ENCODE results near the gene FOLR3. TPM values are rescaled to one million over a fixed set of nuclear protein-coding genes. Genes with fewer than 3 reads are reported as not detected.
"Not testable (repeated sequence)": the region's sequence is repeated elsewhere in the genome, so short reads cannot be mapped to it uniquely, and the experiment has no call there.

FOLR3 gene
- total RNA-seq: 0.34 TPM in 1 of 2 replicates, not detected in the other

DNA sequence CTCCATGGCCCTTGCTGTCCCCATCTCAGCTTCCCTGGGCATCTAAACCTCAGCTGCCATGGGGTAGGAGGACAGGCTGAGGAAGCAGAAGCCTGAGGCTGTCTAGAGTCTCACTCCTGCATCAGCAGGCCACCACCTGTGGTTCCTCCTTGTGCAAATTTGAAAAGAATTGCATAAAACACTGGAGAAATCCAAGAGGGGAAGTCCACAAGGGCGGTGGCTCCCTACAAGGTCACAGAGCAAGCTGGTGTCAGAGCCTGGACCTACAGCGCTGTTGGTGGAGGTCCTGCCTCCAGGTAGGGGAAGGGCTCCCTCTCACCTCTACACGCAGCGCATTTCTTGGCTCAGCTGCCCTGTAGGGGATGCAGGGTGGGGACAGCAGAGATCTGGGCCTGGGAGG lies at the start of gene FOLR3:
TSS of gene FOLR3 (plus strand) at position 253 of the 400 bp plus-strand sequence. CDS start 228 bp downstream, outside the sequence.
- not testable (repeated sequence) for DNase-seq (ENCODE audit: low read depth); H3K27me3 ChIP-seq (ENCODE audit: control insufficient read depth, insufficient read depth, low read length); H3K4me3 ChIP-seq (ENCODE audit: low read depth, low read length); H3K36me3 ChIP-seq (ENCODE audit: control insufficient read depth, insufficient read depth, low read length)

DNA sequence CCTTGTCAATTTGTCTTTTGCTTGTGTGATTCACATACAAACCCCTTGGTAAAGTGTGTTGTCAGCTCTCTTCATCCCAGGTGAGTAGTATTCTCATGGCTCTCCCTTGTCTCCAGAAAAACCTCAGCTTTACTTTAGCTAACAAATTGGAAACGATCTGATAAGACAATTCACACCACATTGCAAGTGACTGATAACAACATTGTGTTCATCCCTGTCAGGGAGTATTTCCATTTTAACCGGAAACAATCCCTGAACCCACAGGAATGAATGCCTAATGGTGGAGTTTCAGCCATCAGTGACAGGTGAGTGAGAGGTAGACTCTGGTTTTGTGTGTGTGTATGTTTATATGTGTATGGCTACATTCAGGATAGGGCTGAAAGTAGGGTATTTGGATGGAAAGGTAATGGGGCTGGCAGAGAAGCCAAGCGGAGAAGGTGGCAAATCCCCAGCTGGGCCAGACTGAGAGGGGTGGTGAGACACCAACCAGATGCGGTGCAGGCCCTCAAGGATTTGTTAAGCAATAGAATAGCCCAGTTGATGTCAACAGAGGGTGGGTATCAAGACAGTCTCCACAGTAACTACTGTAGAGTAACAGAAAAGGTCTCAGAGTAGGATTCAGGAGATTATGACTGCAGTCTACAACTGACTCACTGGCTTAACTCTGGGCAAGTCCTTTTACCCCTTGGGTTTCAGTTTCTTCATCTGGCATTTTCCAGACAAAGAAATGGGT lies 47.3 kb upstream of the FOLR3 start:
- no peak for DNase-seq (ENCODE audit: low read depth)
- no peaks in the 10 kb centered on the region for H3K36me3 ChIP-seq (ENCODE audit: control insufficient read depth, insufficient read depth, low read length)
- TF ChIP-seq, protein P1, sequence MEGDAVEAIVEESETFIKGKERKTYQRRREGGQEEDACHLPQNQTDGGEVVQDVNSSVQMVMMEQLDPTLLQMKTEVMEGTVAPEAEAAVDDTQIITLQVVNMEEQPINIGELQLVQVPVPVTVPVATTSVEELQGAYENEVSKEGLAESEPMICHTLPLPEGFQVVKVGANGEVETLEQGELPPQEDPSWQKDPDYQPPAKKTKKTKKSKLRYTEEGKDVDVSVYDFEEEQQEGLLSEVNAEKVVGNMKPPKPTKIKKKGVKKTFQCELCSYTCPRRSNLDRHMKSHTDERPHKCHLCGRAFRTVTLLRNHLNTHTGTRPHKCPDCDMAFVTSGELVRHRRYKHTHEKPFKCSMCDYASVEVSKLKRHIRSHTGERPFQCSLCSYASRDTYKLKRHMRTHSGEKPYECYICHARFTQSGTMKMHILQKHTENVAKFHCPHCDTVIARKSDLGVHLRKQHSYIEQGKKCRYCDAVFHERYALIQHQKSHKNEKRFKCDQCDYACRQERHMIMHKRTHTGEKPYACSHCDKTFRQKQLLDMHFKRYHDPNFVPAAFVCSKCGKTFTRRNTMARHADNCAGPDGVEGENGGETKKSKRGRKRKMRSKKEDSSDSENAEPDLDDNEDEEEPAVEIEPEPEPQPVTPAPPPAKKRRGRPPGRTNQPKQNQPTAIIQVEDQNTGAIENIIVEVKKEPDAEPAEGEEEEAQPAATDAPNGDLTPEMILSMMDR (IDR thresholded peaks at IDR 0.05; ENCODE audit: insufficient read depth, low read length, poor library complexity, severe bottlenecking): no peak
- no peaks in the 10 kb centered on the region for H3K27me3 ChIP-seq (ENCODE audit: control insufficient read depth, insufficient read depth, low read length)
- no peak overlapping the region for H3K4me3 ChIP-seq (ENCODE audit: low read depth, low read length)

DNA sequence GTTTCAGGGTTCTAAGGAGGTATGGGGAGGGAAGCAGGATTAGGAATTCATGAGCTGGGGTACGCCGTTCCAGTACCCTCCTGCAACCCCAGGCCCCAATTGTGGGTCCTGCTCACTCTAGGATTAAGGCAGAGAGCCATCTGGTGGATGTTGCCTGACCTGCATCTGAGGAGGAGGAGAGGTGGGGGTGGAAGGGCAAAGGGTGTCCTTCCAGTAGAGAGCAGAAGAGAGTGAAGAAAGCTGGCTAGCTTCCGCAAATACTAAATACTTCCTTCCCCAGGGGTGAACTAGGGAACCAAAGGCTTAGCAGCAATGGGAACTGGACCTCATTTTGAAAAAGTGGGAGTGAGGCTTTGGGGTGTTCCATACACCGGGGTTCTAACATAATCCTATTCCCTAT lies 44.2 kb upstream of the FOLR3 start:
- DNase-seq (ENCODE audit: low read depth): no peak
- no peak overlapping the region for H3K4me3 ChIP-seq (ENCODE audit: low read depth, low read length)
- TF ChIP-seq, protein P1 (IDR thresholded peaks at IDR 0.05; ENCODE audit: insufficient read depth, low read length, poor library complexity, severe bottlenecking): peak; percentile 86
- H3K27me3 ChIP-seq (ENCODE audit: control insufficient read depth, insufficient read depth, low read length): no peaks in the 10 kb centered on the region
- H3K36me3 ChIP-seq (ENCODE audit: control insufficient read depth, insufficient read depth, low read length): peaks cover 4% of the 10 kb centered on the region

DNA sequence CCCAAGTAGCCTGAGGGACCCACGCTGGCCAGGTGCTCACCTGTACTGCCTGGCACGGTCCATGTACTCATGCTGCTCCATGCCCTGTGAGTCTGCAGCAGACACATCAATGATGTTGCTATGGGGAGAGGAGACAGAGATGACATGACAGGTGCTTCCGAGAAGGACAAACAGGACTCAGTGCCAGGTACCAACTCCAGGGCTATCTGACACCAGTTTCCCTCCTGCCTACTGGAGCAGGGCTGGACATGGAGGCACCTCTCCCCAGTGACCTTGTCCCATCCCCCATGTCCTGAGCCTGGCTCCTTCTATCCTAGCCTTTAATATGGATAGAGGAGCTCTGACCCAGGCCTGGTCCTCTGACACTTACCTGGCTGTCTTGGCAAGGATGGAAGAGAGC lies 36.8 kb upstream of the FOLR3 start:
- H3K27me3 ChIP-seq (ENCODE audit: control insufficient read depth, insufficient read depth, low read length): no peaks in the 10 kb centered on the region
- peaks cover 4% of the 10 kb centered on the region for H3K36me3 ChIP-seq (ENCODE audit: control insufficient read depth, insufficient read depth, low read length)
- DNase-seq (ENCODE audit: low read depth): no peak
- no peak overlapping the region for H3K4me3 ChIP-seq (ENCODE audit: low read depth, low read length)
- TF ChIP-seq, protein P1 (IDR thresholded peaks at IDR 0.05; ENCODE audit: insufficient read depth, low read length, poor library complexity, severe bottlenecking): no peak

DNA sequence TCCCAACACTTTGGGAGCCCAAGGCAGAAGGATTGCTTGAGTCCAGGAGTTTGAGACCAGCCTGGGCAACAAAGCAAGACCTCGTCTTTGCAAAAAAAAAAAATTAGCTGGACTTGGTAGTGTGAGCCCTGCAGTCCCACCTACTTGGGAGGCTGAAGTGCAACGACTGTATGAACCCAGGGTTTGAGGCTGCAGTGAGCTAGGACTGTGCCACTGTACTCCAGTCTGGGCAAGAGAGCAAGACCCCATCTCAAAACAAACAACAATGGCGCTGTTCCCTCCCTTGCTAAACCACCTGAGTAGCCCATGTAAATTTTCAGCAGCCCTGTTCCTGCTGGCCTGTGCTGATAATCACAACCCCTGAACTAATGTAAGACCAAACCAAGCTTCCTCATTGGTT lies 35.5 kb upstream of the FOLR3 start:
- DNase-seq (ENCODE audit: low read depth): no peak
- TF ChIP-seq, protein P1 (IDR thresholded peaks at IDR 0.05; ENCODE audit: insufficient read depth, low read length, poor library complexity, severe bottlenecking): no peak
- H3K36me3 ChIP-seq (ENCODE audit: control insufficient read depth, insufficient read depth, low read length): peaks cover 1% of the 10 kb centered on the region
- H3K4me3 ChIP-seq (ENCODE audit: low read depth, low read length): no peak overlapping the region
- no peaks in the 10 kb centered on the region for H3K27me3 ChIP-seq (ENCODE audit: control insufficient read depth, insufficient read depth, low read length)

DNA sequence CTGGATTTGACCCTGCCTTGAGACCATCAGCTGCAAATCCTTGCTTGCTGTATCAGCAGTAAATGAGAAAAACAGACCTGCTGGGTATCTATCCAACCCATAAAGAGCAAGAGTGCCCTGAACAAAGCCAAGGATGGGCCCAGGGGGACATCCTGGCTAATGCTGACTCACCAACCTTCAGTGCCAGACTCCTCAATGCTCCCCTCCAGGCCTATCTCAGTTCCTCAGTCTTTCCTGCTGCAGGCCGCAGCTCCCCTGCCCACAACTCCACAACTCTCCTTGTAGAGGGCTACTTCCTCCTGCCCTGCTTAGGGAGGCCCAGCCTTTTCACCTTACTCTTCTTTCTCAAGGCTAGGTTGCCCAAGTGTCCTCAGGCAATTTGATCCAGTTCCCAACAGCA lies 35.1 kb upstream of the FOLR3 start:
- no peak for DNase-seq (ENCODE audit: low read depth)
- TF ChIP-seq, protein P1 (IDR thresholded peaks at IDR 0.05; ENCODE audit: insufficient read depth, low read length, poor library complexity, severe bottlenecking): no peak
- no peaks in the 10 kb centered on the region for H3K27me3 ChIP-seq (ENCODE audit: control insufficient read depth, insufficient read depth, low read length)
- H3K4me3 ChIP-seq (ENCODE audit: low read depth, low read length): no peak overlapping the region
- no peaks in the 10 kb centered on the region for H3K36me3 ChIP-seq (ENCODE audit: control insufficient read depth, insufficient read depth, low read length)
